K562 (cell line): ENCODE data around the gene YPEL3. TPM values are rescaled to one million over a fixed set of nuclear protein-coding genes. Genes with fewer than 3 reads are reported as not detected.

Experiments used
- ATAC-seq: fragments of 200-7000 bp; cut with Tn5 transposase; 3 replicates; pipeline ENCODE4 v1.9.1; 2020; ENCODE audit warnings: moderate library complexity
- BruUV-seq: library from RNA; stranded (reverse); fragments of 400-500 nt; replicated peaks from 2 replicates; lab custom pipeline; 2021; lab: Mats Ljungman, UMichigan
- CTCF ChIA-PET: fragments of 300-600 bp; formaldehyde crosslinking; extraction: SDS; loops from one replicate; lab custom pipeline; 2021; ENCODE audit warnings: low intra/inter-chr PET ratio; lab: Yijun Ruan, JAX
- POLR2A ChIA-PET: fragments of 300-600, 350-650 bp; sonication (Branson Sonifier 250); formaldehyde crosslinking; extraction: SDS; loops from one replicate; lab custom pipeline; 2021; ENCODE audit warnings: antibody characterized with exemption, inconsistent platforms; lab: Yijun Ruan, JAX
- DNase-seq, 4 experiments: peaks; one replicate each; pipeline versions ENCODE4 v3.0.0 to v3.0.0-alpha.2; 2011 to 2018; ENCODE audit warnings: low spot score in 3 of 4, mixed read lengths in 3 of 4; ENCODE audit errors: extremely low read depth in 1 of 4
- FAIRE-seq: peaks from 2 replicates; lab custom pipeline; 2011; peaks lifted over from hg19 to GRCh38; lab: Jason Lieb, UNC
- H2AFZ ChIP-seq: 2 replicates; pipeline ENCODE4 v1.6.0; 2011; ENCODE audit warnings: low read depth, low read length, control low read depth, inconsistent platforms
- H3K27ac ChIP-seq: fragments of 200-600 bp; 3 replicates; pipeline ENCODE4 v1.8.0; 2011; ENCODE audit warnings: low read depth, mild to moderate bottlenecking, control low read depth, inconsistent platforms, low read length, moderate library complexity, mixed read lengths; ENCODE audit errors: extremely low read depth
- H3K27me3 ChIP-seq, 2 experiments: fragments of 300-600 bp in 1 of 2; 2 replicates in 1 of 2; 3 replicates in 1 of 2; pipeline versions ENCODE4 v1.6.0 to v1.8.0; 2011; ENCODE audit warnings: inconsistent platforms in 2 of 2, low read length in 2 of 2, mild to moderate bottlenecking in 1 of 2, mixed read lengths in 1 of 2, moderate library complexity in 1 of 2; ENCODE audit not compliant: control insufficient read depth in 2 of 2, insufficient read depth in 2 of 2
- H3K36me3 ChIP-seq: fragments of 300-600 bp; 3 replicates; pipeline ENCODE4 v1.8.0; 2011; ENCODE audit warnings: mild to moderate bottlenecking, low read length, inconsistent platforms; ENCODE audit not compliant: control insufficient read depth, insufficient read depth
- H3K4me1 ChIP-seq, 2 experiments: fragments of 200-600 bp in 1 of 2; replicated peaks in 1 of 2; 2 replicates in 1 of 2; 3 replicates in 1 of 2; pipeline versions ENCODE4 v1.5.1 to v1.8.0; 2011; ENCODE audit warnings: inconsistent platforms in 2 of 2, low read length in 2 of 2, mild to moderate bottlenecking in 1 of 2, mixed read lengths in 1 of 2, moderate library complexity in 1 of 2; ENCODE audit not compliant: control insufficient read depth in 2 of 2, insufficient read depth in 2 of 2
- H3K4me2 ChIP-seq: 2 replicates; pipeline ENCODE4 v1.6.1; 2011; ENCODE audit warnings: low read length, control low read depth, inconsistent platforms, mixed read lengths; ENCODE audit not compliant: insufficient read depth
- H3K4me3 ChIP-seq: fragments of 200-600 bp; sonication (generic), shearing (Covaris generic); 2 replicates; pipeline ENCODE4 v1.5.1; 2016; ENCODE audit warnings: control low read depth, inconsistent platforms
- H3K79me2 ChIP-seq: fragments of 200-600 bp; 3 replicates; pipeline ENCODE4 v1.8.0; 2011; ENCODE audit warnings: low read length, inconsistent platforms; ENCODE audit not compliant: control insufficient read depth, insufficient read depth
- H3K9ac ChIP-seq, 2 experiments: 2 replicates each; pipeline versions ENCODE4 v1.6.0 to v1.6.1; 2011; ENCODE audit warnings: low read depth in 2 of 2, low read length in 2 of 2, control low read depth in 1 of 2, inconsistent platforms in 1 of 2, mild to moderate bottlenecking in 1 of 2, mixed read lengths in 1 of 2; ENCODE audit not compliant: insufficient read depth in 1 of 2
- H3K9me1 ChIP-seq: one replicate; pipeline ENCODE4 v1.6.0; 2011; ENCODE audit warnings: inconsistent platforms, mild to moderate bottlenecking, low read length, moderate library complexity; ENCODE audit not compliant: control insufficient read depth, insufficient read depth
- H3K9me3 ChIP-seq: replicated peaks from 2 replicates; pipeline ENCODE4 v1.5.1; 2011; ENCODE audit warnings: low read depth, low read length, inconsistent platforms; ENCODE audit not compliant: control insufficient read depth, insufficient read depth
- H4K20me1 ChIP-seq: replicated peaks from 2 replicates; pipeline ENCODE4 v1.6.1; 2011; ENCODE audit warnings: low read length, inconsistent platforms, mixed read lengths; ENCODE audit not compliant: control insufficient read depth, insufficient read depth
- BHLHE40 ChIP-seq: IDR thresholded peaks from 2 replicates; pipeline ENCODE4 v1.6.1; 2011; ENCODE audit warnings: low read length, improper control_type of control experiment
- BMI1 ChIP-seq: fragments of 150-350 bp; IDR thresholded peaks from 2 replicates; pipeline ENCODE4 v1.6.1; 2014; ENCODE audit warnings: low read length
- CBFA2T2 ChIP-seq: fragments of 450-650 bp; conservative IDR thresholded peaks from 2 replicates; pipeline ENCODE4 v1.6.1; 2017; ENCODE audit warnings: mild to moderate bottlenecking
- CBFA2T3 ChIP-seq: fragments of 450-650 bp; IDR thresholded peaks from 2 replicates; pipeline ENCODE4 v1.6.1; 2017
- CC2D1A ChIP-seq: fragments of 450-650 bp; IDR thresholded peaks from 2 replicates; pipeline ENCODE4 v1.6.1; 2017; ENCODE audit warnings: mild to moderate bottlenecking
- CREB1 ChIP-seq, 2 experiments: sonication (generic) in 1 of 2; formaldehyde crosslinking in 1 of 2; IDR thresholded peaks; 2 replicates each; pipeline versions ENCODE4 v1.6.1 to v1.8.0; 2012 to 2022; ENCODE audit warnings: inconsistent platforms in 1 of 2, mild to moderate bottlenecking in 1 of 2, missing genetic modification reagents in 1 of 2, moderate library complexity in 1 of 2
- DIDO1 ChIP-seq: fragments of 450-650 bp; IDR thresholded peaks from 2 replicates; pipeline ENCODE4 v1.6.1; 2016; ENCODE audit warnings: low read depth, missing biosample characterization, missing genetic modification characterization
- ELK3 ChIP-seq: fragments of 450-650 bp; formaldehyde crosslinking; IDR thresholded peaks from 2 replicates; pipeline ENCODE4 v1.4.0; 2020; ENCODE audit warnings: mild to moderate bottlenecking
- ETV6 ChIP-seq, 3 experiments: fragments of 150-350 bp in 1 of 3; sonication (generic) in 1 of 3; formaldehyde crosslinking in 1 of 3; IDR thresholded peaks; 2 replicates each; pipeline versions ENCODE4 v1.6.1 to v1.8.0; 2014 to 2022; ENCODE audit warnings: borderline replicate concordance in 2 of 3, low read depth in 2 of 3, antibody characterized with exemption in 1 of 3, low read length in 1 of 3, mild to moderate bottlenecking in 1 of 3, missing genetic modification reagents in 1 of 3
- EZH2 ChIP-seq: IDR thresholded peaks from 2 replicates; pipeline ENCODE4 v1.6.1; 2012; ENCODE audit warnings: low read depth, mild to moderate bottlenecking, inconsistent platforms, low read length, borderline replicate concordance
- KAT8 ChIP-seq: fragments of 450-650 bp; IDR thresholded peaks from 2 replicates; pipeline ENCODE4 v1.6.1; 2016; ENCODE audit warnings: low read depth, mild to moderate bottlenecking
- MCM2 ChIP-seq: fragments of 450-650 bp; IDR thresholded peaks from 2 replicates; pipeline ENCODE4 v1.6.1; 2017; ENCODE audit warnings: low read depth, mild to moderate bottlenecking
- NCOA1 ChIP-seq: fragments of 450-650 bp; IDR thresholded peaks from 2 replicates; pipeline ENCODE4 v1.6.1; 2016; ENCODE audit warnings: low read depth
- NUFIP1 ChIP-seq: fragments of 450-650 bp; IDR thresholded peaks from 2 replicates; pipeline ENCODE4 v1.6.1; 2018; ENCODE audit not compliant: partially characterized antibody
- PHF8 ChIP-seq: fragments of 200-600 bp; sonication (generic); IDR thresholded peaks from 2 replicates; pipeline ENCODE4 v1.6.1; 2012; ENCODE audit warnings: mixed run types, mild to moderate bottlenecking, inconsistent platforms, low read length, moderate library complexity, borderline replicate concordance
- PHTF2 ChIP-seq: fragments of 250-450 bp; sonication (Bioruptor Pico); IDR thresholded peaks from 2 replicates; pipeline ENCODE4 v1.5.0; 2021; ENCODE audit warnings: mild to moderate bottlenecking
- PURB ChIP-seq: sonication (generic); formaldehyde crosslinking; IDR thresholded peaks from 2 replicates; pipeline ENCODE4 v1.9.0; 2021; ENCODE audit warnings: low read depth, mild to moderate bottlenecking, missing genetic modification reagents
- RAD51 ChIP-seq: fragments of 450-650 bp; IDR thresholded peaks from 2 replicates; pipeline ENCODE4 v1.7.1; 2016; ENCODE audit warnings: low read depth, mild to moderate bottlenecking, borderline replicate concordance
- RBM25 ChIP-seq: fragments of 200-400 bp; formaldehyde crosslinking; IDR thresholded peaks from 2 replicates; pipeline ENCODE4 v1.6.1; 2018; ENCODE audit warnings: low read length, low read depth, moderate library complexity; ENCODE audit not compliant: severe bottlenecking
- SMARCA4 ChIP-seq: fragments of 450-650 bp; IDR thresholded peaks from 2 replicates; pipeline ENCODE4 v1.6.1; 2016
- XRCC4 ChIP-seq: IDR thresholded peaks from one replicate; pipeline ENCODE4 v1.6.1; 2011; ENCODE audit not compliant: insufficient read depth, insufficient read length; ENCODE audit errors: extremely low read depth
- ZBTB1 ChIP-seq: sonication (generic); formaldehyde crosslinking; IDR thresholded peaks from 2 replicates; pipeline ENCODE4 v1.8.1; 2023; ENCODE audit warnings: missing genetic modification reagents, low read depth, mild to moderate bottlenecking, borderline replicate concordance
- ZNF133 ChIP-seq: fragments of 250-450 bp; sonication (Bioruptor Pico); IDR thresholded peaks from 2 replicates; pipeline ENCODE4 v1.4.0; 2020; ENCODE audit warnings: mild to moderate bottlenecking
- ZNF696 ChIP-seq: fragments of 250-450 bp; sonication (Bioruptor Pico); conservative IDR thresholded peaks from 2 replicates; pipeline ENCODE4 v1.4.0; 2020; ENCODE audit warnings: mild to moderate bottlenecking, moderate library complexity
- ZZZ3 ChIP-seq: fragments of 450-650 bp; IDR thresholded peaks from 2 replicates; pipeline ENCODE4 v1.6.1; 2016; ENCODE audit warnings: antibody characterized with exemption, mild to moderate bottlenecking, moderate library complexity
- WGBS: fragments of 100-300 bp; shearing (Covaris generic); methylation state at CpG from one replicate; pipeline ENCODE4 v1.1.6; 2016; ENCODE audit warnings: low coverage, mixed read lengths; ENCODE audit not compliant: insufficient coverage; ENCODE audit errors: missing lambda C conversion rate; 5-methylcytosine and 5-hydroxymethylcytosine counted together
- in situ Hi-C: fragments of 300-500 bp; cut with MboI; formaldehyde crosslinking; loops from 4 replicates; pipeline ENCODE4 v1.15.0; 2018; ENCODE audit warnings: inconsistent platforms, mixed read lengths
- intact Hi-C: fragments of 100-400 bp; cut with micrococcal nuclease; formaldehyde crosslinking; loops from 2 replicates; pipeline ENCODE4 v1.14.2; 2022
- polyA plus RNA-seq, 8 experiments: library from polyadenylated mRNA; depleted of rRNA in 4 of 8; stranded (reverse) in 5 of 8; unstranded in 3 of 8; fragments of >200 nt; fragmentation: Nextera tagmentation in 2 of 8; fragmentation: Illumina TruSeq in 1 of 8; extraction: Ambion mirVana in 2 of 8; extraction: Trizol in 1 of 8; gene quantifications; 2 replicates each; pipeline versions ENCODE4 v1.2.1 to v1.2.3, GENCODE V29; 2011 to 2014; ENCODE audit warnings: inconsistent platforms in 1 of 8, missing spikeins in 1 of 8
- total RNA-seq, 7 experiments: library from RNA; depleted of rRNA in 6 of 7; stranded (reverse); fragments of >200 nt in 6 of 7; fragmentation: Illumina TruSeq in 2 of 7; extraction: Trizol in 2 of 7; gene quantifications; 2 replicates each; pipeline versions ENCODE4 v1.2.1 to v1.2.3, GENCODE V29; 2011 to 2021; ENCODE audit warnings: low replicate concordance in 1 of 7

YPEL3 gene
- total and polyA plus RNA-seq, 9 of the 15 experiments (the other 6 are each of a cell fraction or from before 2014, with no cell fraction given) = 0.41 to 15.0 (median 2.9) TPM

- Histone ChIP-seq H3K4me2 (no peak overlapping the region), H3K79me2 (peaks cover 27% of the 10 kb centered on the region), H3K9me1 (no peaks in the 10 kb centered on the region), H3K9me3 (no peaks in the 10 kb centered on the region), H4K20me1 (peaks cover 2% of the 10 kb centered on the region), H3K4me1 (peaks cover 17 to 32% of the 10 kb centered on the region in 2 experiments), H3K9ac (peak overlapping the region in 1 of 2 experiments; percentile 89; a peak in 1 of 4 replicates), H3K36me3 (peaks cover under 1% of the 10 kb centered on the region; the same call in 1 of the 3 replicates), H2AFZ (no peak overlapping the region), H3K27ac (no peak overlapping the region), H3K27me3 (no peaks in the 10 kb centered on the region), H3K4me3 (no peak overlapping the region)
- 14% methylated on average over 2 of the region's 2 CpGs for WGBS
- in situ Hi-C loops (no loop called here), intact Hi-C loops (loop anchor here (10.0 kb wide), 2 partner anchors 314 to 594 kb away; partner anchors contain the start of genes FBRS, MYL11, PRR14 and TBC1D10B)
- no TSS peak for BruUV-seq
- DNase-seq = peak in 2 of 4 experiments; percentile 16 to 49
- no peak for ATAC-seq
- peak; percentile 57 for FAIRE-seq
- ChIA-PET CTCF (no interaction called here), POLR2A (interaction anchor here (0.6 to 1.4 kb wide), 3 partner anchors 14 to 558 kb away, joined by 3 to 4 read pairs (median 4); partner anchors contain the start of gene TBX6)
- TF ChIP-seq BMI1 (no peak), ZZZ3 (no peak), ZNF696 (CRISPR knock-in tag) (no peak), ELK3 (CRISPR knock-in tag) (no peak), CBFA2T2 (peak; percentile 54), NUFIP1 (no peak), RAD51 (no peak), PURB (CRISPR knock-in tag) (no peak), EZH2 (no peak), RBM25 (no peak), MCM2 (no peak), ZNF133 (CRISPR knock-in tag) (no peak), XRCC4 (no peak), BHLHE40 (no peak), KAT8 (no peak), ETV6 (IDR thresholded peaks at IDR 0.05; ENCODE audit: borderline replicate concordance in 1 of 2, low read depth in 2 of 2, low read length in 1 of 2) (no peak), ETV6 (CRISPR knock-in tag; IDR thresholded peaks at IDR 0.05; ENCODE audit: borderline replicate concordance) (no peak), CBFA2T3 (peak; percentile 77), PHTF2 (no peak), CREB1 (IDR thresholded peaks at IDR 0.05) (no peak), CREB1 (CRISPR knock-in tag; IDR thresholded peaks at IDR 0.05) (no peak), NCOA1 (no peak), PHF8 (no peak), SMARCA4 (0 out of 2 replicates have a peak, but pooled peaks have one; percentile 18), CC2D1A (no peak), DIDO1 (no peak), ZBTB1 (CRISPR knock-in tag) (no peak)
These were observed 35.0 kb downstream of the YPEL3 start for GRCh38 chr16:30060836-30061554.
